ENCODE results near the gene CLPTM1L. TPM values are rescaled to one million over a fixed set of nuclear protein-coding genes. Genes with fewer than 3 reads are reported as not detected.

CLPTM1L gene
- total RNA-seq, 3 donors from 2014 or later: 94.0 to 121 (median 107) TPM

- intact Hi-C loops (cut with DNase I; ENCODE audit: low total_unique reads): no loop called here
- no peaks in the 10 kb centered on the region for H3K4me1 ChIP-seq
- no peak for TF ChIP-seq POLR2AphosphoS5 (IDR thresholded peaks at IDR 0.05)
- TF ChIP-seq CTCF (IDR thresholded peaks at IDR 0.05): no peak
- TF ChIP-seq POLR2A (IDR thresholded peaks at IDR 0.05): no peak
- no peaks in the 10 kb centered on the region for H3K9me3 ChIP-seq
- peaks cover 0 to 85% of the 10 kb centered on the region in 2 donors for H3K27me3 ChIP-seq
- H3K27ac ChIP-seq: no peak overlapping the region
- DNase-seq (ENCODE audit: low spot score in 2 of 2): no peak
- no peaks in the 10 kb centered on the region for H3K36me3 ChIP-seq
- H3K4me3 ChIP-seq: no peak overlapping the region
These were observed 14.8 kb upstream of the CLPTM1L start for GRCh38 chr5:1359713-1360112.

GRCh38 chr5:1359031-1359645, 14.2 kb upstream of the CLPTM1L start:
- Histone ChIP-seq H3K9me3 (no peaks in the 10 kb centered on the region), H3K4me1 (no peaks in the 10 kb centered on the region), H3K36me3 (no peaks in the 10 kb centered on the region), H3K27ac (no peak overlapping the region), H3K4me3 (no peak overlapping the region), H3K27me3 (peaks cover 0 to 80% of the 10 kb centered on the region in 2 donors)
- DNase-seq (ENCODE audit: low spot score in 2 of 2): no peak
- intact Hi-C loops (cut with DNase I; ENCODE audit: low total_unique reads): no loop called here
- TF ChIP-seq POLR2A (IDR thresholded peaks at IDR 0.05) (no peak), POLR2AphosphoS5 (IDR thresholded peaks at IDR 0.05) (no peak), CTCF (IDR thresholded peaks at IDR 0.05) (no peak)

GRCh38 chr5:1358726-1359025, 13.8 kb upstream of the CLPTM1L start:
- H3K27ac ChIP-seq: no peak overlapping the region
- no peak overlapping the region for H3K4me3 ChIP-seq
- intact Hi-C loops (cut with DNase I; ENCODE audit: low total_unique reads): no loop called here
- TF ChIP-seq POLR2A (IDR thresholded peaks at IDR 0.05) (no peak), POLR2AphosphoS5 (IDR thresholded peaks at IDR 0.05) (no peak), CTCF (IDR thresholded peaks at IDR 0.05) (no peak)
- H3K9me3 ChIP-seq: no peaks in the 10 kb centered on the region
- peaks cover 0 to 75% of the 10 kb centered on the region in 2 donors for H3K27me3 ChIP-seq
- DNase-seq (ENCODE audit: low spot score in 2 of 2): no peak
- no peaks in the 10 kb centered on the region for H3K36me3 ChIP-seq
- H3K4me1 ChIP-seq: no peaks in the 10 kb centered on the region

- intact Hi-C loops (cut with DNase I; ENCODE audit: low total_unique reads): no loop called here
- Histone ChIP-seq H3K4me1 (no peaks in the 10 kb centered on the region), H3K36me3 (no peaks in the 10 kb centered on the region), H3K27me3 (peaks cover 0 to 70% of the 10 kb centered on the region in 2 donors), H3K4me3 (no peak overlapping the region), H3K27ac (no peak overlapping the region), H3K9me3 (no peaks in the 10 kb centered on the region)
- DNase-seq (ENCODE audit: low spot score in 2 of 2): no peak
- TF ChIP-seq CTCF (IDR thresholded peaks at IDR 0.05): no peak
- TF ChIP-seq POLR2AphosphoS5 (IDR thresholded peaks at IDR 0.05): no peak
- TF ChIP-seq POLR2A (IDR thresholded peaks at IDR 0.05): no peak
These were observed 13.2 kb upstream of the CLPTM1L start for GRCh38 chr5:1357946-1358725.

All from breast epithelium (tissue), 4 donors.